Esophagus (tissue), 2 donors: Measurements from ENCODE around the gene SLC41A3. TPM values are rescaled to one million over a fixed set of nuclear protein-coding genes. Genes with fewer than 3 reads are reported as not detected.

Experiments used
- H3K27ac ChIP-seq, 2 donors: one replicate each; pipeline ENCODE4 v1.5.1; 2013; ENCODE audit warnings: low read depth in 2 of 2, mild to moderate bottlenecking in 2 of 2, inconsistent platforms in 1 of 2, low read length in 1 of 2, moderate library complexity in 1 of 2
- H3K27me3 ChIP-seq, 2 donors: one replicate each; pipeline ENCODE4 v1.6.1; 2013; ENCODE audit warnings: low read length in 2 of 2, control low read depth in 1 of 2, mild to moderate bottlenecking in 1 of 2; ENCODE audit not compliant: insufficient read depth in 2 of 2, control insufficient read depth in 1 of 2
- H3K36me3 ChIP-seq, 2 donors: one replicate each; pipeline ENCODE4 v1.6.1; 2013; ENCODE audit warnings: low read length in 1 of 2; ENCODE audit not compliant: control insufficient read depth in 2 of 2, insufficient read depth in 2 of 2
- H3K4me1 ChIP-seq, 2 donors: one replicate each; pipeline ENCODE4 v1.6.1; 2013; ENCODE audit warnings: low read length in 1 of 2; ENCODE audit not compliant: control insufficient read depth in 2 of 2, insufficient read depth in 2 of 2
- H3K4me3 ChIP-seq, 2 donors: one replicate each; pipeline ENCODE4 v1.5.1; 2013; ENCODE audit warnings: low read length in 2 of 2, mild to moderate bottlenecking in 2 of 2, low read depth in 1 of 2, moderate library complexity in 1 of 2
- H3K9me3 ChIP-seq, 2 donors: one replicate each; pipeline ENCODE4 v1.6.1; 2013; ENCODE audit warnings: mild to moderate bottlenecking in 2 of 2, low read depth in 1 of 2, low read length in 1 of 2, moderate library complexity in 1 of 2; ENCODE audit not compliant: control insufficient read depth in 2 of 2, insufficient read depth in 1 of 2
- WGBS, 2 donors: extraction: QIAGEN DNeasy Blood & Tissue Kit; methylation state at CpG; one replicate each; pipeline ENCODE4 v1.1.7; 2013; 5-methylcytosine and 5-hydroxymethylcytosine counted together
- polyA plus RNA-seq, 2 donors: library from polyadenylated mRNA; stranded (reverse); fragments of 200-250 nt; gene quantifications; one replicate each; pipeline ENCODE4 v1.2.3, GENCODE V29; 2013
- donor health status: healthy with polysubstance abuse.
- donor health status: Bipolar disorder and iron deficiency.

Gene SLC41A3
- polyA plus RNA-seq, 2 donors: 9.0 to 17.5 TPM

- Histone ChIP-seq H3K4me3 (no peak overlapping the region), H3K36me3 (no peaks in the 10 kb centered on the region), H3K4me1 (peaks cover 0 to 3% of the 10 kb centered on the region in 2 donors), H3K27me3 (no peaks in the 10 kb centered on the region), H3K27ac (no peak overlapping the region), H3K9me3 (no peaks in the 10 kb centered on the region)
- WGBS, 2 donors: 88 to 90% methylated on average over 8 of the region's 8 CpGs
These were observed 24.2 kb upstream of the SLC41A3 start for GRCh38 chr3:126107957-126108675.

- H3K4me1 ChIP-seq: peaks cover 3 to 5% of the 10 kb centered on the region in 2 donors
- H3K9me3 ChIP-seq: no peaks in the 10 kb centered on the region
- 83 to 90% methylated on average over 17 of the region's 17 CpGs for WGBS, 2 donors
- H3K36me3 ChIP-seq: no peaks in the 10 kb centered on the region
- H3K27me3 ChIP-seq: no peaks in the 10 kb centered on the region
- H3K4me3 ChIP-seq: no peak overlapping the region
- H3K27ac ChIP-seq: no peak overlapping the region
These were observed 23.4 kb upstream of the SLC41A3 start for GRCh38 chr3:126107203-126107939.

DNA sequence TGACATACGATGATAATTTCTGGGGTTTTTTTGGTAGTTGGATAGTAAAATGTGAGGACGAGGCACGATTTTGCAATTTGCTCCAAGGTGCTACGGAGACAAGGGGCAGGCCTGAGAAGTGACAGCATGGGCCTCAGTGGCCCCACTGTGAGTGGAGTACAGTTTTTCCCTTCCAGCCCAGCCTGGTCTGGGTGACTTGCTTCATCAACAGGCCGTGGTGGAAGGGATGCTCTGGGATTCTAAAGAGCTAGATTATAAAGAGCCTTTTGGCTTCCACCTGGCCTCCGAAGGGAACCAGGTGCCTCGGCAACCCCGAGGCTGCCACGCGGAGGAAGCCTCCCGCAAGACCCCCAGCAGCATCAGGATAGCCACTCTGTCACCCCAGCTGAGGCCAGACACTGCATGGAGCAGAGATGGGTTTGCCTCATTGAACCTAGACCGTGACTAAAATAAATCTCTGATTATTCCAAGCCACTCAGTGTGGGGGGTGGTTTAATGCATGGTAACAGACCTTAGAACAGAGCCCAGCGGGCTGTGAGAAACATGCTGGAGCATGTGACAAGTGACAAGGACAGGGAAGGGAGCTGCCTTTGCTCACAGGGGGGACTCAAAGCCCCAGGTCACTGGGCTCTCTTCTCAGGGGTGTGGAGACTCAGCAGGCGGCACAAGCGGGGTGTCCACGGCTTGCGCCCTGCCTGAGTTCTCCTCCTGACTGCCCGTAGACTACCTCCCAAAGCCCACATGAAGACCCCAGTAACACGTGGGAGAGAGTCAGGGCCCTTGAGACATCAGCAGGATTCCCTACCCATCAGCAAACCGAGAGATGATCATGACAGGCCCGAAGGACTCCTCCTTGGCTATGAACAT lies 22.6 kb upstream of the SLC41A3 start:
- WGBS, 2 donors: 90 to 93% methylated on average over 21 of the region's 21 CpGs
- Histone ChIP-seq H3K36me3 (no peaks in the 10 kb centered on the region), H3K27me3 (no peaks in the 10 kb centered on the region)

DNA sequence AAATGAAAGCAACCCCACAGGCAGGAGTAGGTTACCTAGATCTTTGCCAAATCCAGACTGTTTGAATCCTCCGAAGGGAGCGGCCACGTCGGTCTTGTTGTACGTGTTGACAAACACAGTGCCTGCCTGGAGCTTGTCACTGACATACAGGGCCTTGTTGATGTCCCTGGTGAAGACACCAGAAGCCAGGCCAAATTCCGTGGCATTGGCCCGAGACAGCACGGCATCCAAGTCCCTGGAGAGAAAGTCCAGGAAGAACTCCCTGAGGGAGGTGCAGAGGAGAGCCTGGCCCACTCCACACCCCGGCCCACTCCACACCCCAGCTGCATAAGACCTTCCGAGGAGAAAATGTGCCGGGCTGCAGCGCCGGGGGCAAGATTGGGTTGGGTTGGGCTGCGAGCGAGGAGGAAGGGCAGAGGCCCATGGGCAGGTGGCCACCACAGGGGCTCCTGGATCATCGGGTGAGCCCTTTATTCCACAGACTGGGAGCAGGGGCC lies 21.8 kb upstream of the SLC41A3 start:
- WGBS, 2 donors: 87 to 95% methylated on average over 16 of the region's 16 CpGs
- no peaks in the 10 kb centered on the region for H3K36me3 ChIP-seq
- H3K27me3 ChIP-seq: no peaks in the 10 kb centered on the region
- H3K27ac ChIP-seq: no peak overlapping the region
- no peaks in the 10 kb centered on the region for H3K9me3 ChIP-seq
- peaks cover 5% of the 10 kb centered on the region in 2 donors for H3K4me1 ChIP-seq
- H3K4me3 ChIP-seq: no peak overlapping the region

More for the DNA sequence above, 22.6 kb upstream of the SLC41A3 start:
- H3K4me1 ChIP-seq: peaks cover 3 to 5% of the 10 kb centered on the region in 2 donors
- H3K27ac ChIP-seq: no peak overlapping the region
- no peak overlapping the region for H3K4me3 ChIP-seq
- H3K9me3 ChIP-seq: no peaks in the 10 kb centered on the region

DNA sequence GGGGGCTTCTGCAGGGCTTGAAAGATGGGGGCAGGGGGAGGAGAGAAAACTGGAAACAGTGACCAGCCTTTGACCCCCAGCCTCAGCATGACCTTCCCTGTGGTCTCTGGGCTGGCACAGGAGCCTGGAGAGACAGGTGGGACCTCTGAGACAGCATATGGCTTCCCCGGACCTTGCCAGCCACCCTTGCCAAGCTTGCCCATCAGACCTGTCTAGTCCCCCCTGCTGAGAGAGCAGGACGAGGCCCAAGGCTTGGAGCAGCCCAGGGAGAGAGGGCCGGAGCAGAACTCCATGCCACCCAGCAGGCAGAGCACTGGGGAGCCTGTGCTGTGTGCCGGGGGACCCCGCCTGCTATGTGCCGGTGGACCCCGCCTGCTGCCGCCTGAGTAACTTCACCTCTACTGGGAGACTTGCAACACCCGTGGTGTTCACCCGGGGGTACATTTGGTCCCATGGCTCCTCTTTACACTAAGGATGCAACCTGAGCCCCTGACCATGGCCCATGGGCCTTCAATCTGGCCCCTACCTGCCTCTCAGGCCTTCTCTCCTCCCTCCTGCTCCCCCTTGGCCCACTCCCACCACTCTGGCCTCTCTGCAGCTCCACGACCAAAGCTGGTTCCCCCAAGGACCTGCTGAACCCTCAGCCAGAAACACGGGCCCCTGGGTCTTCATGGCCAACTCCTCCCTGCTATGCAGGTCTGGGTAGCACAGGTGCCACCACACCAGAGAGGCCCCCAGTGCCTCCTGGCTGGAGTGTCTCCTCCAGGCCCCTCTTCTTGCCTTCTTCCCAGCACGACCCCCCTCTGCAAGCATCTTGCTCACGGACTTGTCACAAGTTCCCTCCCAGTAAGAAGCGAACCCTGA lies 21.1 kb upstream of the SLC41A3 start:
- H3K4me1 ChIP-seq: peaks cover 5% of the 10 kb centered on the region in 2 donors
- WGBS, 2 donors: 87 to 88% methylated on average over 13 to 15 of the region's 15 CpGs
- H3K9me3 ChIP-seq: no peaks in the 10 kb centered on the region
- H3K36me3 ChIP-seq: no peaks in the 10 kb centered on the region
- H3K4me3 ChIP-seq: no peak overlapping the region
- H3K27me3 ChIP-seq: no peaks in the 10 kb centered on the region
- no peak overlapping the region for H3K27ac ChIP-seq

- H3K27me3 ChIP-seq: no peaks in the 10 kb centered on the region
- WGBS, 2 donors: 84 to 88% methylated on average over 7 of the region's 7 CpGs
- no peaks in the 10 kb centered on the region for H3K9me3 ChIP-seq
- no peak overlapping the region for H3K27ac ChIP-seq
- H3K4me1 ChIP-seq: peaks cover 5% of the 10 kb centered on the region in 2 donors
- no peak overlapping the region for H3K4me3 ChIP-seq
- H3K36me3 ChIP-seq: no peaks in the 10 kb centered on the region
These were observed 20.2 kb upstream of the SLC41A3 start for GRCh38 chr3:126104028-126104635.

GRCh38 chr3:126103121-126104027 lies 19.4 kb upstream of the SLC41A3 start:
- no peaks in the 10 kb centered on the region for H3K36me3 ChIP-seq
- WGBS, 2 donors: 74 to 87% methylated on average over 22 of the region's 22 CpGs
- no peaks in the 10 kb centered on the region for H3K27me3 ChIP-seq
- peaks cover 5% of the 10 kb centered on the region in 2 donors for H3K4me1 ChIP-seq
- H3K9me3 ChIP-seq: no peaks in the 10 kb centered on the region
- no peak overlapping the region for H3K4me3 ChIP-seq
- H3K27ac ChIP-seq: peak overlapping the region in 1 of 2 donors; percentile 43

DNA sequence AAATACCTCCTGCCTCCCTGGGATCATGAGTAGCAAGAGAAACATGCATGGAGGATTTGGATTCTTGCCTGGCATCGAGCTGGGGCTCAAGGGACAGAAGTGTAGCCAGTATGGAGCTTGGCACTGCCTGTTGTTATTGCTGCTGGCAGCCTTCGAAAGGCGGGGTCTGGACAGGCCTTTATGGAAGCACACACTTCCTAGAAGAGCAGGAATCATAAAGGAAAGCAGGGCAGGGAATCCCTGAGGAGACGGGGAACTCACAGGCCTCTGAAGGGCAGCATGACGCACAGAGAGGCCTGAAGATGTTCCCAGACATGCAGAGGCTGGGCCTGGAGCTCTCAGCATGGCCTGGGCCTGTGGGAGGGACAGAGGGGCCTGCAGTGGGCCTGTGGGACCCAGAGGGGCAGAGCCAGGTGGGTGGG lies 18.6 kb upstream of the SLC41A3 start:
- Histone ChIP-seq H3K4me3 (no peak overlapping the region), H3K27ac (peak overlapping the region; percentile 1 to 43), H3K9me3 (no peaks in the 10 kb centered on the region), H3K36me3 (no peaks in the 10 kb centered on the region), H3K4me1 (peaks cover 5% of the 10 kb centered on the region in 2 donors), H3K27me3 (no peaks in the 10 kb centered on the region)
- WGBS, 2 donors: 25 to 43% methylated on average over 5 of the region's 5 CpGs
